HepG2 (cell line): ENCODE measurements around the gene UCN2. TPM values are rescaled to one million over a fixed set of nuclear protein-coding genes. Genes with fewer than 3 reads are reported as not detected.

ENCODE experiments used
- ADNP ChIP-seq: sonication (generic); formaldehyde crosslinking; IDR thresholded peaks from 2 replicates; pipeline ENCODE4 v1.4.0; 2020; ENCODE audit warnings: missing genetic modification reagents
- CEBPB ChIP-seq: IDR thresholded peaks from 2 replicates; pipeline ENCODE4 v1.6.1; 2011; ENCODE audit warnings: low read depth, low read length, improper control_type of control experiment, borderline replicate concordance
- HMG20A ChIP-seq: IDR thresholded peaks from 2 replicates; pipeline ENCODE4 v1.6.1; 2016; ENCODE audit warnings: borderline replicate concordance
- MYNN ChIP-seq: sonication (generic); formaldehyde crosslinking; IDR thresholded peaks from 2 replicates; pipeline ENCODE4 v1.4.0; 2020; ENCODE audit warnings: mild to moderate bottlenecking, low read depth, missing genetic modification reagents
- NR1H2 ChIP-seq: sonication (generic); formaldehyde crosslinking; IDR thresholded peaks from 2 replicates; pipeline ENCODE4 v1.8.1; 2022; ENCODE audit warnings: low read depth, missing genetic modification reagents, borderline replicate concordance
- PRPF4 ChIP-seq: fragments of 200-400 bp; formaldehyde crosslinking; IDR thresholded peaks from 2 replicates; pipeline ENCODE4 v1.6.1; 2016; ENCODE audit warnings: low read length, low read depth; ENCODE audit not compliant: poor library complexity, severe bottlenecking
- ZBTB46 ChIP-seq: sonication (generic); formaldehyde crosslinking; IDR thresholded peaks from 2 replicates; pipeline ENCODE4 v1.4.0; 2020; ENCODE audit warnings: mild to moderate bottlenecking, missing genetic modification reagents, borderline replicate concordance
- ZFP62 ChIP-seq: sonication (generic); formaldehyde crosslinking; IDR thresholded peaks from 2 replicates; pipeline ENCODE4 v1.4.0; 2020; ENCODE audit warnings: missing genetic modification reagents
- ZNF12 ChIP-seq: sonication (generic); formaldehyde crosslinking; IDR thresholded peaks from 2 replicates; pipeline ENCODE4 v1.5.0; 2020; ENCODE audit warnings: missing genetic modification reagents
- ZNF343 ChIP-seq: sonication (generic); formaldehyde crosslinking; IDR thresholded peaks from 2 replicates; pipeline ENCODE4 v1.4.0; 2020; ENCODE audit warnings: mild to moderate bottlenecking, missing genetic modification reagents
- ZNF350 ChIP-seq: sonication (generic); formaldehyde crosslinking; IDR thresholded peaks from 2 replicates; pipeline ENCODE4 v1.4.0; 2020; ENCODE audit warnings: mild to moderate bottlenecking, low read depth, missing genetic modification reagents, borderline replicate concordance
- ZNF407 ChIP-seq: sonication (generic); formaldehyde crosslinking; IDR thresholded peaks from one replicate; pipeline ENCODE4 v1.5.1; 2020; ENCODE audit warnings: mild to moderate bottlenecking, missing genetic modification reagents; ENCODE audit errors: not compliant biosample characterization
- ZNF501 ChIP-seq: sonication (generic); formaldehyde crosslinking; IDR thresholded peaks from 2 replicates; pipeline ENCODE4 v1.5.1; 2020; ENCODE audit warnings: mild to moderate bottlenecking, moderate library complexity, missing genetic modification reagents
- polyA plus RNA-seq, 8 experiments: library from polyadenylated mRNA; depleted of rRNA in 3 of 8; stranded (reverse) in 7 of 8; unstranded in 1 of 8; fragments of >200 nt; fragmentation: Illumina TruSeq in 4 of 8; extraction: Trizol in 4 of 8; gene quantifications; 2 replicates each; pipeline versions ENCODE4 v1.2.1 to v1.2.3, GENCODE V29; 2011 to 2016; ENCODE audit warnings: low read depth in 4 of 8, missing spikeins in 1 of 8, mixed read lengths in 1 of 8; ENCODE audit not compliant: insufficient read depth in 1 of 8
- total RNA-seq, 5 experiments: library from RNA; depleted of rRNA; stranded (reverse); fragments of >200 nt; fragmentation: Illumina TruSeq; extraction: Trizol; gene quantifications; 2 replicates each; pipeline ENCODE4 v1.2.3, GENCODE V29; 2016; ENCODE audit warnings: low read depth in 1 of 5
- TF ChIP-seq, protein P1 (sequence below): IDR thresholded peaks from 2 replicates; pipeline ENCODE4 v1.6.1; 2016; ENCODE audit warnings: missing compliant biosample characterization, missing genetic modification reagents, borderline replicate concordance
- TF ChIP-seq, protein P2 (sequence below): sonication (generic); formaldehyde crosslinking; IDR thresholded peaks from 2 replicates; pipeline ENCODE4 v1.4.0; 2020; ENCODE audit warnings: mild to moderate bottlenecking, missing genetic modification reagents

The UCN2 gene
- total and polyA plus RNA-seq, 2 of the 13 experiments (the other 11 are each of a cell fraction or from before 2014, with no cell fraction given), result 0.07 to 1.5 TPM

GRCh38 chr3:48609088-48610005 lies 45.8 kb upstream of the UCN2 start, which contains the start of gene UQCRC1 (continued):
- TF ChIP-seq ZNF407 (peak; percentile 88), NR1H2 (CRISPR knock-in tag) (no peak), ZBTB46 (no peak), ADNP (no peak; the same call in none of the 2 replicates), ZFP62 (no peak), MYNN (no peak), PRPF4 (no peak), ZNF343 (peak; percentile 70; the same call in 1 of the 2 replicates), CEBPB (no peak), HMG20A (CRISPR knock-in tag) (no peak), ZNF501 (peak; percentile 88; the same call in 1 of the 2 replicates), ZNF12 (CRISPR knock-in tag) (no peak), ZNF350 (CRISPR knock-in tag) (peak; percentile 87)
- TF ChIP-seq, protein P1, sequence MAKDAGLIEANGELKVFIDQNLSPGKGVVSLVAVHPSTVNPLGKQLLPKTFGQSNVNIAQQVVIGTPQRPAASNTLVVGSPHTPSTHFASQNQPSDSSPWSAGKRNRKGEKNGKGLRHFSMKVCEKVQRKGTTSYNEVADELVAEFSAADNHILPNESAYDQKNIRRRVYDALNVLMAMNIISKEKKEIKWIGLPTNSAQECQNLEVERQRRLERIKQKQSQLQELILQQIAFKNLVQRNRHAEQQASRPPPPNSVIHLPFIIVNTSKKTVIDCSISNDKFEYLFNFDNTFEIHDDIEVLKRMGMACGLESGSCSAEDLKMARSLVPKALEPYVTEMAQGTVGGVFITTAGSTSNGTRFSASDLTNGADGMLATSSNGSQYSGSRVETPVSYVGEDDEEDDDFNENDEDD (CRISPR knock-in tag), result peak; percentile 80; the same call in 1 of the 2 replicates
- TF ChIP-seq, protein P2, sequence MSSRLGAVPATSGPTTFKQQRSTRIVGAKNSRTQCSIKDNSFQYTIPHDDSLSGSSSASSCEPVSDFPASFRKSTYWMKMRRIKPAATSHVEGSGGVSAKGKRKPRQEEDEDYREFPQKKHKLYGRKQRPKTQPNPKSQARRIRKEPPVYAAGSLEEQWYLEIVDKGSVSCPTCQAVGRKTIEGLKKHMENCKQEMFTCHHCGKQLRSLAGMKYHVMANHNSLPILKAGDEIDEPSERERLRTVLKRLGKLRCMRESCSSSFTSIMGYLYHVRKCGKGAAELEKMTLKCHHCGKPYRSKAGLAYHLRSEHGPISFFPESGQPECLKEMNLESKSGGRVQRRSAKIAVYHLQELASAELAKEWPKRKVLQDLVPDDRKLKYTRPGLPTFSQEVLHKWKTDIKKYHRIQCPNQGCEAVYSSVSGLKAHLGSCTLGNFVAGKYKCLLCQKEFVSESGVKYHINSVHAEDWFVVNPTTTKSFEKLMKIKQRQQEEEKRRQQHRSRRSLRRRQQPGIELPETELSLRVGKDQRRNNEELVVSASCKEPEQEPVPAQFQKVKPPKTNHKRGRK (CRISPR knock-in tag), result peak; percentile 90; the same call in 1 of the 2 replicates
